ENCODE results near the gene NFASC. TPM values are rescaled to one million over a fixed set of nuclear protein-coding genes. Genes with fewer than 3 reads are reported as not detected.

Gene NFASC
- total and polyA plus RNA-seq, 8 donors = 1.1 to 54.2 (median 13.3) TPM

- TF ChIP-seq EP300 (IDR thresholded peaks at IDR 0.05) = no peak
- TF ChIP-seq POLR2AphosphoS5 (IDR thresholded peaks at IDR 0.05) = no peak
- TF ChIP-seq CTCF (IDR thresholded peaks at IDR 0.05) = no peak
- TF ChIP-seq POLR2A (IDR thresholded peaks at IDR 0.05) = no peak
- no peak for DNase-seq
- Histone ChIP-seq H3K4me1 (no peaks in the 10 kb centered on the region), H3K27me3 (peaks cover 0 to 3% (median 0%) of the 10 kb centered on the region in 3 donors), H3K27ac (no peak overlapping the region), H3K36me3 (peaks cover 0 to 40% (median 13%) of the 10 kb centered on the region in 4 donors), H3K9me3 (no peaks in the 10 kb centered on the region), H3K4me3 (no peak overlapping the region)
- intact Hi-C loops (cut with DNase I; ENCODE audit: low total_unique reads) = no loop called here
- WGBS, 5 donors = 57 to 68% (median 63%) methylated on average over 11 of the region's 11 CpGs
Observed at GRCh38 chr1:204958317-204959307, 88.0 kb downstream of the NFASC start.

DNA sequence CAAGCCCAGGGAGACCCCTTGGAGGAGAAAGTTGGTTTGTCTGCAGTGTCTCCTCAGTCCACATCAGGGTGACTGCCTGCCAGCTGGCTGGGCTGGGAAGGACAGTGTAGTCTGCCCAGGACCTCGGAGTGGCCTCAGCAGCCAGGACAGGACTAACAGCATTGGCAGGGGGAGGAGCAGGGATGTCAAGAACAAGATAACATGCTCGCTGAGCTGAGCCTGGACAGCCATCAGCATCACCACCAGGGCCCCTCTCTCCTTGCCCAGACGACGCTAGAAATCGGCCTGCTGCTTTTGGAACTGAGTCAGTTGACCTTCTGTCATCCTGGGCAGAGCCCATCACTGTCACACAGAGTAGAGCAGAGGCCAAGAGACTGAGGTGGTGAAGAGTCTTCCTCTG is 88.7 kb downstream of the NFASC start:
- DNase-seq = no peak
- peaks cover 0 to 3% (median 0%) of the 10 kb centered on the region in 3 donors for H3K27me3 ChIP-seq
- H3K4me3 ChIP-seq = no peak overlapping the region
- H3K36me3 ChIP-seq = peaks cover 0 to 33% (median 11%) of the 10 kb centered on the region in 4 donors
- H3K9me3 ChIP-seq = no peaks in the 10 kb centered on the region
- intact Hi-C loops (cut with DNase I; ENCODE audit: low total_unique reads) = no loop called here
- no peak overlapping the region for H3K27ac ChIP-seq
- no peak for TF ChIP-seq POLR2A (IDR thresholded peaks at IDR 0.05)
- no peak for TF ChIP-seq EP300 (IDR thresholded peaks at IDR 0.05)
- TF ChIP-seq CTCF (IDR thresholded peaks at IDR 0.05) = no peak
- no peak for TF ChIP-seq POLR2AphosphoS5 (IDR thresholded peaks at IDR 0.05)
- 27 to 43% (median 36%) methylated on average over 3 to 5 of the region's 5 CpGs for WGBS, 5 donors
- no peaks in the 10 kb centered on the region for H3K4me1 ChIP-seq

- H3K4me1 ChIP-seq = no peaks in the 10 kb centered on the region
- no peak overlapping the region for H3K4me3 ChIP-seq
- H3K9me3 ChIP-seq = no peaks in the 10 kb centered on the region
- no peak overlapping the region for H3K27ac ChIP-seq
- 68 to 93% (median 85%) methylated on average over 2 of the region's 2 CpGs for WGBS, 5 donors
- peaks cover 0 to 3% (median 0%) of the 10 kb centered on the region in 3 donors for H3K27me3 ChIP-seq
- DNase-seq = no peak
- H3K36me3 ChIP-seq = peaks cover 0 to 29% (median 9%) of the 10 kb centered on the region in 4 donors
- TF ChIP-seq POLR2A (IDR thresholded peaks at IDR 0.05) = no peak
- TF ChIP-seq EP300 (IDR thresholded peaks at IDR 0.05) = no peak
- no peak for TF ChIP-seq POLR2AphosphoS5 (IDR thresholded peaks at IDR 0.05)
- no peak for TF ChIP-seq CTCF (IDR thresholded peaks at IDR 0.05)
- intact Hi-C loops (cut with DNase I; ENCODE audit: low total_unique reads) = no loop called here
Observed at GRCh38 chr1:204959836-204960235, 89.2 kb downstream of the NFASC start.

GRCh38 chr1:204960306-204961125 is 89.9 kb downstream of the NFASC start:
- peaks cover 0 to 3% (median 0%) of the 10 kb centered on the region in 3 donors for H3K27me3 ChIP-seq
- no peak overlapping the region for H3K27ac ChIP-seq
- 63 to 73% (median 71%) methylated on average over 7 to 8 of the region's 8 CpGs for WGBS, 5 donors
- no peaks in the 10 kb centered on the region for H3K9me3 ChIP-seq
- H3K4me1 ChIP-seq = no peaks in the 10 kb centered on the region
- no peak overlapping the region for H3K4me3 ChIP-seq
- H3K36me3 ChIP-seq = peaks cover 0 to 29% (median 9%) of the 10 kb centered on the region in 4 donors
- intact Hi-C loops (cut with DNase I; ENCODE audit: low total_unique reads) = no loop called here
- DNase-seq = no peak
- no peak for TF ChIP-seq POLR2AphosphoS5 (IDR thresholded peaks at IDR 0.05)
- TF ChIP-seq CTCF (IDR thresholded peaks at IDR 0.05) = no peak
- no peak for TF ChIP-seq EP300 (IDR thresholded peaks at IDR 0.05)
- TF ChIP-seq POLR2A (IDR thresholded peaks at IDR 0.05) = no peak
